HG03521 (cell line): ENCODE data around the gene FKBP15.
"Not testable (repeated sequence)": the region's sequence is repeated elsewhere in the genome, so short reads cannot be mapped to it uniquely, and the experiment has no call there.

Experiments used
- ATAC-seq: cut with Tn5 transposase; IDR thresholded peaks from one replicate; pipeline ENCODE4 v1.9.1; 2021; ENCODE audit warnings: mild to moderate bottlenecking, moderate library complexity; ENCODE audit not compliant: unreplicated experiment

FKBP15 gene

GRCh38 chr9:113221003-113221799 lies at the start of gene FKBP15, which contains the start of gene SLC31A1:
FKBP15 (minus strand) TSS chr9:113221277; CDS start chr9:113221243, 34 bp downstream.
SLC31A1 (plus strand) TSS chr9:113221544; CDS start chr9:113256149, 34,605 bp downstream.
- ATAC-seq = peak; percentile 86

- ATAC-seq = no peak
Measured at GRCh38 chr9:113269871-113270270, 48.8 kb upstream of the FKBP15 start.

GRCh38 chr9:113269355-113269754 lies 48.3 kb upstream of the FKBP15 start:
- ATAC-seq = no peak

GRCh38 chr9:113267911-113268566 lies 47.0 kb upstream of the FKBP15 start:
- ATAC-seq = no peak

- ATAC-seq = no peak
Measured at GRCh38 chr9:113266174-113266573, 45.1 kb upstream of the FKBP15 start.

GRCh38 chr9:113261917-113262671 lies 41.0 kb upstream of the FKBP15 start:
- no peak for ATAC-seq

GRCh38 chr9:113258282-113258681 lies 37.2 kb upstream of the FKBP15 start:
- ATAC-seq = no peak

- no peak for ATAC-seq
Measured at GRCh38 chr9:113257863-113258262, 36.8 kb upstream of the FKBP15 start.

GRCh38 chr9:113255438-113255837 lies 34.4 kb upstream of the FKBP15 start:
- no peak for ATAC-seq

- no peak for ATAC-seq
Measured at GRCh38 chr9:113254991-113255390, 33.9 kb upstream of the FKBP15 start.

- no peak for ATAC-seq
Measured at GRCh38 chr9:113250807-113251206, 29.7 kb upstream of the FKBP15 start.

GRCh38 chr9:113249661-113250060 lies 28.6 kb upstream of the FKBP15 start:
- ATAC-seq = not testable (repeated sequence)

- no peak for ATAC-seq
Measured at GRCh38 chr9:113247640-113248039, 26.6 kb upstream of the FKBP15 start.

GRCh38 chr9:113246928-113247327 lies 25.9 kb upstream of the FKBP15 start:
- ATAC-seq = no peak

GRCh38 chr9:113245894-113246293 lies 24.8 kb upstream of the FKBP15 start:
- ATAC-seq = no peak

- ATAC-seq = no peak
Measured at GRCh38 chr9:113244556-113244955, 23.5 kb upstream of the FKBP15 start.

GRCh38 chr9:113241161-113241560 lies 20.1 kb upstream of the FKBP15 start:
- no peak for ATAC-seq

- no peak for ATAC-seq
Measured at GRCh38 chr9:113238859-113239232, 17.8 kb upstream of the FKBP15 start.

- ATAC-seq = no peak
Measured at GRCh38 chr9:113238202-113238858, 17.3 kb upstream of the FKBP15 start.

- no peak for ATAC-seq
Measured at GRCh38 chr9:113237026-113237425, 15.9 kb upstream of the FKBP15 start.

GRCh38 chr9:113235701-113236255 lies 14.7 kb upstream of the FKBP15 start:
- not testable (repeated sequence) for ATAC-seq
